Psoas muscle (tissue), 8 donors: ENCODE results near the gene NMT1. TPM values are rescaled to one million over a fixed set of nuclear protein-coding genes. Genes with fewer than 3 reads are reported as not detected.

Experiments used
- ATAC-seq, 4 donors: fragments of 200-7000 bp; cut with Tn5 transposase; one replicate each; pipeline ENCODE4 v1.9.1; 2020; ENCODE audit warnings: moderate library complexity in 3 of 4, mild to moderate bottlenecking in 2 of 4
- DNase-seq, 2 donors: peaks; one replicate each; pipeline ENCODE4 v3.0.0-alpha.2; 2020
- H3K27ac ChIP-seq: fragments of 200-600 bp; one replicate; pipeline ENCODE4 v1.8.0; 2022
- H3K27me3 ChIP-seq, 3 donors: fragments of 200-600 bp in 1 of 3; one replicate each; pipeline versions ENCODE4 v1.6.1 to v1.8.0; 2013 to 2022; ENCODE audit warnings: low read length in 2 of 3, mild to moderate bottlenecking in 2 of 3, moderate library complexity in 1 of 3; ENCODE audit not compliant: insufficient read depth in 3 of 3
- H3K36me3 ChIP-seq, 2 donors: fragments of 200-600 bp in 1 of 2; one replicate each; pipeline versions ENCODE4 v1.6.1 to v1.8.0; 2013 to 2022; ENCODE audit warnings: low read depth in 1 of 2, mild to moderate bottlenecking in 1 of 2, moderate library complexity in 1 of 2; ENCODE audit not compliant: insufficient read depth in 1 of 2
- H3K4me1 ChIP-seq: fragments of 200-600 bp; one replicate; pipeline ENCODE4 v1.8.0; 2022
- H3K4me3 ChIP-seq: fragments of 200-600 bp; one replicate; pipeline ENCODE4 v1.8.0; 2022; ENCODE audit warnings: mild to moderate bottlenecking
- H3K9me3 ChIP-seq: fragments of 200-600 bp; one replicate; pipeline ENCODE4 v1.8.0; 2022
- WGBS, 3 donors: extraction: QIAGEN DNeasy Blood & Tissue Kit; methylation state at CpG; one replicate each; pipeline versions ENCODE4 v1.1.6 to v1.1.7; 2013; 5-methylcytosine and 5-hydroxymethylcytosine counted together
- intact Hi-C, 2 donors: fragments of 100-400 bp; cut with DNase I; formaldehyde crosslinking; loops; one replicate each; pipeline versions ENCODE4 v1.11.0 to v1.14.2; 2022
- polyA plus RNA-seq, 3 donors: library from polyadenylated mRNA; stranded (reverse); fragments of 200-250 nt; gene quantifications; one replicate each; pipeline ENCODE4 v1.2.3, GENCODE V29; 2013
- total RNA-seq, 4 donors: library from RNA; stranded (reverse); fragmentation: NEBNext Ultra II Directional in 2 of 4; extraction: Animal tissue kit (Norgen Biotek cat#: 25700) in 2 of 4; gene quantifications; one replicate each; pipeline versions ENCODE4 v1.2.1 to v1.2.4, GENCODE V29; 2021 to 2023
- TF ChIP-seq, protein P1 (sequence below): fragments of 200-600 bp; IDR thresholded peaks from one replicate; pipeline ENCODE4 v1.8.0; 2022; ENCODE audit warnings: antibody characterized with exemption
- donor health status: healthy with polysubstance abuse.
- donor health status: DM: no; HTN: no; CAD: no; lungs with moderate emphysema.
- donor health status: Bipolar disorder and iron deficiency.
- donor health status: healthy.
- donor health status: DM: yes; HTN: yes; CAD: no.
- donor health status: DM: no; HTN: no; CAD: no.
- donor health status: DM: no; HTN: no; CAD: no.
- donor health status: DM: yes; HTN: yes; CAD: no.

The NMT1 gene
- total and polyA plus RNA-seq, 7 donors, result 58.0 to 164 (median 79.7) TPM

DNA sequence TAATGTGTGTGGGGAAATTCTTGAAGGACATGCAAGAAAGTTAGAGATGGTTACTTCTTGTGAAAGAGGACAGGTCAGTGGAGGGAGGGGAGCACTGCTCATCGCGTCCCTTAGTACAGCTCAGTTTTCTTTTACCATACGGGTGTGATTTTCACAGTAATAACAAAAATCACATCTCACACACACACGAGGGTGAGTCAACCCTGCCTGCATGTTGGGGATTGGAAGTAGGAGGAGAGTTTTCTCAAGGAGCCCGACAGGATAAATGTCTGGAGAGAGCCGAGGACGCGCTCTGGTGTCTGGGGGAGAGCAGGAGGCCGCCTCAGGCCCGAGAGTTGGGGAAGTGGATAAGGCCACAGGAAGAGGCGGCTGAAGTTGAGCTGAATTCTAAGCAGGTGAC, 54.8 kb downstream of the NMT1 start:
- Histone ChIP-seq H3K4me3 (no peak overlapping the region), H3K9me3 (no peaks in the 10 kb centered on the region), H3K27me3 (no peaks in the 10 kb centered on the region), H3K4me1 (peaks cover 14% of the 10 kb centered on the region), H3K27ac (no peak overlapping the region), H3K36me3 (peaks cover 0 to 28% of the 10 kb centered on the region in 2 donors)
- intact Hi-C loops, result no loop called here
- ATAC-seq (no peak), DNase-seq (peak in 1 of 2 donors; percentile 7)
- WGBS, 3 donors, result 84 to 87% (median 86%) methylated on average over 11 of the region's 11 CpGs
- TF ChIP-seq, protein P1, sequence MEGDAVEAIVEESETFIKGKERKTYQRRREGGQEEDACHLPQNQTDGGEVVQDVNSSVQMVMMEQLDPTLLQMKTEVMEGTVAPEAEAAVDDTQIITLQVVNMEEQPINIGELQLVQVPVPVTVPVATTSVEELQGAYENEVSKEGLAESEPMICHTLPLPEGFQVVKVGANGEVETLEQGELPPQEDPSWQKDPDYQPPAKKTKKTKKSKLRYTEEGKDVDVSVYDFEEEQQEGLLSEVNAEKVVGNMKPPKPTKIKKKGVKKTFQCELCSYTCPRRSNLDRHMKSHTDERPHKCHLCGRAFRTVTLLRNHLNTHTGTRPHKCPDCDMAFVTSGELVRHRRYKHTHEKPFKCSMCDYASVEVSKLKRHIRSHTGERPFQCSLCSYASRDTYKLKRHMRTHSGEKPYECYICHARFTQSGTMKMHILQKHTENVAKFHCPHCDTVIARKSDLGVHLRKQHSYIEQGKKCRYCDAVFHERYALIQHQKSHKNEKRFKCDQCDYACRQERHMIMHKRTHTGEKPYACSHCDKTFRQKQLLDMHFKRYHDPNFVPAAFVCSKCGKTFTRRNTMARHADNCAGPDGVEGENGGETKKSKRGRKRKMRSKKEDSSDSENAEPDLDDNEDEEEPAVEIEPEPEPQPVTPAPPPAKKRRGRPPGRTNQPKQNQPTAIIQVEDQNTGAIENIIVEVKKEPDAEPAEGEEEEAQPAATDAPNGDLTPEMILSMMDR, result no peak

DNA sequence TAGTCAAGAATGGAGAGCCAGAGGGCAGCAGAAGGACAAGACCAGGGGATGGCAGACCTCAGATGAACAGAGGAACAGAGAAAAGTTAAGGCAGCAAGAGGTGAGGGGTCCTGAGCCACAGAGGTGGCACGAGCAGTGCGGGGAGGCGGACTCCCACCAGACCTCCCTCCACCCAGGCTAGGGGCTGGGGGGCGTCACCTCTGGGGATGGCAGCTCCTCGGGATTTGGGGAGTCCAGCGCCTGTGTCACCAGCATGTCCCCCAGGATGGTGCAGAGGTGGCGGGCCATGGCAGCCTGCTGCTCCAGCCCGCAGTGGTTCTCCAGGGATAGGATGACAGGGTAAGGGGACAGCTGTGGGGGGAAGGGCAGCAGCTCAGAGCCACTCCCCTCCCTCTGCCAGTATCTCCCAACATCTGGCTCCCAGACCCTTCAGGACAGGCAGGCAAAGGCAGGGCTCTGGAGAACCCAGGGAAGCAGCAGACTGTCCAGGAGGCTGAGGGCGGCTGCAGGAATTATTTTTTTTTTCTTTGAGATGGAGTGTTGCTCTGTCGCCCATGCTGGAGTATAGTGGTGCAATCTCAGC, 55.4 kb downstream of the NMT1 start:
- no peaks in the 10 kb centered on the region for H3K27me3 ChIP-seq
- 89 to 93% (median 89%) methylated on average over 8 to 10 of the region's 10 CpGs for WGBS, 3 donors
- no peak for ATAC-seq
- TF ChIP-seq, protein P1, result no peak
- no peaks in the 10 kb centered on the region for H3K9me3 ChIP-seq
- DNase-seq, result no peak
- H3K4me3 ChIP-seq, result no peak overlapping the region
- H3K4me1 ChIP-seq, result peaks cover 8% of the 10 kb centered on the region
- no peak overlapping the region for H3K27ac ChIP-seq
- intact Hi-C loops, result no loop called here
- peaks cover 0 to 28% of the 10 kb centered on the region in 2 donors for H3K36me3 ChIP-seq

- H3K9me3 ChIP-seq, result no peaks in the 10 kb centered on the region
- intact Hi-C loops, result no loop called here
- H3K36me3 ChIP-seq, result peaks cover 0 to 26% of the 10 kb centered on the region in 2 donors
- no peak overlapping the region for H3K27ac ChIP-seq
- H3K27me3 ChIP-seq, result no peaks in the 10 kb centered on the region
- ATAC-seq (no peak), DNase-seq (no peak)
- TF ChIP-seq, protein P1, result no peak
- no peak overlapping the region for H3K4me3 ChIP-seq
- 93 to 95% (median 94%) methylated on average over 4 of the region's 4 CpGs for WGBS, 3 donors
- H3K4me1 ChIP-seq, result peaks cover 5% of the 10 kb centered on the region
These were observed 56.2 kb downstream of the NMT1 start for GRCh38 chr17:45117334-45117733.

DNA sequence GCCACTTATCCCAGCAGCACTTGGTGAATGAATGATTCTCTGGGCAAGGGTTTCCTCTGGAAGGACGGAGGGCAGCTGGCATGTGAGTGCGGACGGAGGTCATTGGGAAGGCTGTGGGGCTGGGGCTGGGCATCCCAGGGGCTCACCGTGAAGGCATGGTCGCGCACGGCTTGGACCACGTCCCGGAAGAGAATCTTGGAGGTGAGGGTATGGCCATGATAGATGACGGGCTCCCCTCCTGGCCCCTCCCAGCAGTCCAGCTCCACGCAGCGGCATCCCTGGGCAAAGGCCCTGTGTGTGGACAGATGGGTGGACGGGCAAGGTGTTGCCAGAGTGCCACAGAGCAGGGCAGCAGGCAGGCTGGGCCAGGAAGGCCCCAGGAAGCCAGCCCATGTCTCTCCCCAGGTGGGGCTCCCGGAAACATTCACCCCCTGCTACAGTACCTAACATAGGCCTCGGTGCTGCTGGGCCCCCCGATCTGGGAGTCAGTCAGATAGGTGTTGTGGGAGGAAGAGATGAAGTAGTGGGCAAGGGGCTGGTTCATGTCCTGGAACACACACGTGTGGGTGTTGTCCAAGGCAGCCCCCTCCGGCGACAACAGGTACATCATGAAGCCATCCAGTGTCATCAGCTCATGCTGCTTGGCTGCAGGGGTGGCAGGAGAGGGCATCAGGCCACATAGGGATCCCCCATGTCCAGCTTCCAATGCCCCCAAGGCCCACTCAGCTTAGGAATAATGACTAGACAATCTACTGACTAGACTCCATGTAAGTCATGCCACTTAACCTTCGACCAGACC, 56.9 kb downstream of the NMT1 start:
- H3K9me3 ChIP-seq, result no peaks in the 10 kb centered on the region
- TF ChIP-seq, protein P1, result no peak

More for the DNA sequence above, 56.9 kb downstream of the NMT1 start:
- Histone ChIP-seq H3K4me3 (no peak overlapping the region), H3K4me1 (peaks cover 10% of the 10 kb centered on the region), H3K27me3 (no peaks in the 10 kb centered on the region), H3K36me3 (peaks cover 0 to 23% of the 10 kb centered on the region in 2 donors), H3K27ac (no peak overlapping the region)
- peak in 1 of 2 donors; percentile 10 for DNase-seq
- WGBS, 3 donors, result 88 to 91% (median 89%) methylated on average over 20 of the region's 20 CpGs
- intact Hi-C loops, result no loop called here
- no peak for ATAC-seq
